ENCODE measurements around the gene FIBIN.

GRCh38 chr11:27004103-27004502 is 10.2 kb downstream of the FIBIN start:
- TF ChIP-seq POLR2AphosphoS5 (IDR thresholded peaks at IDR 0.05) (no peak), CTCF (IDR thresholded peaks at IDR 0.05) (no peak), EP300 (IDR thresholded peaks at IDR 0.05) (no peak), POLR2A (IDR thresholded peaks at IDR 0.05) (no peak)
